PC-3 (cell line): ENCODE data around the gene FAS.

Source experiments
- CTCF ChIP-seq: fragments of 300-600 bp; sonication (generic); conservative IDR thresholded peaks from 2 replicates; pipeline ENCODE4 v1.5.1; 2017; ENCODE audit warnings: antibody characterized with exemption, low read depth, mild to moderate bottlenecking, low read length
- EZH2 ChIP-seq: fragments of 300-600 bp; sonication (generic); IDR thresholded peaks from one replicate; pipeline ENCODE4 v1.6.1; 2017; ENCODE audit warnings: antibody characterized with exemption, mild to moderate bottlenecking, low read length; ENCODE audit not compliant: unreplicated experiment
- EZH2phosphoT487 ChIP-seq: fragments of 300-600 bp; sonication (generic); IDR thresholded peaks from 2 replicates; pipeline ENCODE4 v1.6.1; 2018; ENCODE audit warnings: mild to moderate bottlenecking, antibody characterized with exemption, low read length, borderline replicate concordance

GRCh38 chr10:88987840-88988239 lies 2.8 kb upstream of the FAS start:
- TF ChIP-seq CTCF (no peak), EZH2 (no peak), EZH2phosphoT487 (no peak)
